GM10847 (cell line): ENCODE data around the gene HS2ST1.

Experiments used
- POLR2A ChIP-seq: IDR thresholded peaks from 2 replicates; pipeline ENCODE4 v1.6.1; 2011; ENCODE audit not compliant: insufficient read length; ENCODE audit errors: extremely low read depth

Gene HS2ST1

GRCh38 chr1:87062687-87063086, 148.3 kb downstream of the HS2ST1 start:
- TF ChIP-seq POLR2A = no peak

- no peak for TF ChIP-seq POLR2A
Measured at GRCh38 chr1:87064309-87064708, 149.9 kb downstream of the HS2ST1 start.

- TF ChIP-seq POLR2A = no peak
Measured at GRCh38 chr1:87064986-87065385, 150.6 kb downstream of the HS2ST1 start.

GRCh38 chr1:87072411-87072810, 158.0 kb downstream of the HS2ST1 start:
- no peak for TF ChIP-seq POLR2A

DNA sequence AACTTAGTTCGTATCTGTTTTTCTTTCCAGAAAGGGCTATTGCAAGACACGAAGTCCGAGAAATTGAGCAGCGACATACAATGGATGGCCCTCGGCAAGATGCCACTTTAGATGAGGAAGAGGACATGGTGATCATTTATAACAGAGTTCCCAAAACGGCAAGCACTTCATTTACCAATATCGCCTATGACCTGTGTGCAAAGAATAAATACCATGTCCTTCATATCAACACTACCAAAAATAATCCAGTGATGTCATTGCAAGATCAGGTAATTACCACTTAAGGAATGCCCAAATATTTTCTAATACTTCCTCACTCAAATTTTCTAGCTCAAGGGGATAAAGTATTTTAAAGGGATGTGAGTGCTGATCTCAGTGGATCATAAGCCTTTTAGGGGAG, 158.5 kb downstream of the HS2ST1 start:
- TF ChIP-seq POLR2A = no peak

- TF ChIP-seq POLR2A = no peak
Measured at GRCh38 chr1:87074001-87074795, 159.8 kb downstream of the HS2ST1 start.

- TF ChIP-seq POLR2A = no peak
Measured at GRCh38 chr1:87077959-87078639, 163.7 kb downstream of the HS2ST1 start.

- no peak for TF ChIP-seq POLR2A
Measured at GRCh38 chr1:87084244-87084836, 169.9 kb downstream of the HS2ST1 start.

- TF ChIP-seq POLR2A = no peak
Measured at GRCh38 chr1:87086120-87086519, 171.7 kb downstream of the HS2ST1 start.

- TF ChIP-seq POLR2A = no peak
Measured at GRCh38 chr1:87089070-87089736, 174.8 kb downstream of the HS2ST1 start.

- no peak for TF ChIP-seq POLR2A
Measured at GRCh38 chr1:87089823-87090222, 175.4 kb downstream of the HS2ST1 start.

DNA sequence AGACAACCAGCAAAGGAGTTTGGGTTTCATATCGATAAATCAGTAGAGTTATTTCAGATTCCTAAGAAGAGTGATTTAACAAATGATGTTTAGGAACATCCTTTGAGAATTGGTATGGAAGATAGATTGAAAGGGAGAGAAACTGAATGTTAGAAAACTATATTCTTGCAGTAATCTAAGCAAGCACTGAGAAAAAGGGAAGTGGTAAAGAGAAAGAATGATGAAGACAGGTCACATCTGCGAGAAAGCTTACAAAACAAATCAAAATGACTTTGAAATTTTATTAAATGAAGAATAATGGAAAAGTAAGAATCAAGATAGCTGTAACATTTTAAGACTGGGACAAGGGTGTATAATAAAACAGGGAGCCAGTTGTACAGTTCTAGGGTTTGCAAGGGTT, 177.0 kb downstream of the HS2ST1 start:
- TF ChIP-seq POLR2A = no peak

DNA sequence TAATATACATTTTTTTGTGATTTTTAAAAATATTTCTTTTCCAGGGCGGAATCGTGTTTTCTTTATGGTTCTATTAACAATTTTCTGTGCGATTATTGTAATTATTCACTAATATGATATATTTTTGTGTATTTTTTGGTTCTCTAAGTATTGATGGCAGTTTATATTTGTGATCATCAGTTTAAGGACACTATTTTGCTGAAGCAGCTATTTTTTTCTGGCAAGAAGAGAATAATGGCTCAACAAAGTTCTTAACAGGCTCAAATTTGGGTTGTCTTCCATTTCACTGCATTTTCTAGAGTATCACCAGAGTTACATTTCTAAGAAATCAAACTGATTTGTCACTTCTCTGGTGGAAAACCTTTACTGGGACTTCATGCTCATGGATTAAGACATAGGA, 178.4 kb downstream of the HS2ST1 start:
- TF ChIP-seq POLR2A = no peak

DNA sequence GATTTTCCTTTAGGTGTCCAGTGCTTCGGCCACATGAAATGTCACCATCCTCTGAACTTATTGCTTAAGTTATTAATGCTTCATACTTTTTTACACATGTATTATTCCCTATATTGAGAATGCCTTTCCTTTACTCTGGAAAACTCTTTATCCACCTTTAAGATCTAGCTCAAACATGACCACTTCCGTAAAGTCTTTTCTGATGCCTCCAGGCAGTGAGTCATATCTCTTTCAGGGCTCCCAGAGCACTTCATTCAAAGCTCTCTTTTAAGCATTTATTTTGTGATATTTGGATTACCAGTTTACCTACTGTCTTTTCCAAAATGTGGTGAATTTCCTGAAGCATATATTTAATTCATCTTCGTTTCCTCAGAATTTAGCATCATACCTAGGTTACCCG, 178.9 kb downstream of the HS2ST1 start:
- TF ChIP-seq POLR2A = no peak

DNA sequence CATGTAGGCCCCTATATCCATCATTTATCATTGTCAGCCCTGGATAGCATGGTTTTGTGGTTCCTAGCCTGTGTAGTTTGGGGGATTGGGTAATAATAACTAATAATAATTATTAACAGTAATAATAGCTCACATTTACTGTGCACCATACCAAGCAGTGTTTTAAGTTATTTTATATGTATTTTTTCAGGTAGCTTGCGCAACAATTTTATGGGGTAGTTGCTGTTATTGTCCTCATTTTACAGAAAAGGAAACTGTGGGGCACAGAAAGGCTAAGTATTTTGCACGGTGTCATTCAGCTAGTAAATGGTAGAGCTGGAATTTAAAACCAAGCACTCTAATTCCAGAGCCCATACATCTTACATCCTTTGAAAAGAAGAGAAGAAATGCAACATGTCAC, 179.8 kb downstream of the HS2ST1 start:
- TF ChIP-seq POLR2A = no peak

DNA sequence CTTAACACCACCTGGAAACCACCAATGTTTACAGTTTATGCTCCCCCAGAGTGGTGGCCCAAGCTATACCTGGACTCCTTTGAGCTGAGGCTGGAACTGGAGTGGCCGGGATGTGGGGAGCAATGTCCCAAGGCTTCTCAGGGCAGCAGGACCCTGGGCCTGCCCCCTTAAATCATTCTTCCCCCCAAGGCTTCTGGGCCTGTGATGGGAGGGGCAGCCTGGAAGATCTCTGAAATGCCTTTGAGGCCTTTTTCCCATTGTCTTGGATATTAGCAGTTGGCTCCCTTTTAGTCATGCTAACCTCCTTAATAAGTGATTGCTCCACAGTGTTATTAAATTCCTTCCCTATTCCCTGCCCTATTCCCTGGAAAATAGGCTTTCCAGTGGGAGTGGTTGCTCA, 185.8 kb downstream of the HS2ST1 start:
- TF ChIP-seq POLR2A = no peak
